ENCODE results near the gene POLR3H.
A peak's percentile ranks its signal among the peaks of the same experiment; 100 is the strongest.

POLR3H gene

GRCh38 chr22:41530890-41531714, 13.2 kb downstream of the POLR3H start:
- no peaks in the 10 kb centered on the region for H3K27me3 Mint-ChIP-seq (ENCODE audit: low read depth)
- H3K27ac Mint-ChIP-seq: peak overlapping the region; percentile 22 to 84 (median 68)
- no peak overlapping the region for H3K4me3 Mint-ChIP-seq
- no peaks in the 10 kb centered on the region for H3K9me3 Mint-ChIP-seq
- H3K36me3 Mint-ChIP-seq (ENCODE audit: low read depth): peaks cover 34% of the 10 kb centered on the region
- no peaks in the 10 kb centered on the region for H3K4me1 Mint-ChIP-seq
- no peak for TF ChIP-seq CTCF (IDR thresholded peaks at IDR 0.05; ENCODE audit: unreplicated experiment in 3 of 3)

GRCh38 chr22:41528938-41529561, 15.2 kb downstream of the POLR3H start:
- H3K9me3 Mint-ChIP-seq: no peaks in the 10 kb centered on the region
- peaks cover 36% of the 10 kb centered on the region for H3K36me3 Mint-ChIP-seq (ENCODE audit: low read depth)
- H3K27ac Mint-ChIP-seq: peak overlapping the region in 2 of 3 experiments; percentile 4 to 21
- TF ChIP-seq CTCF (IDR thresholded peaks at IDR 0.05; ENCODE audit: unreplicated experiment in 3 of 3): no peak
- no peaks in the 10 kb centered on the region for H3K27me3 Mint-ChIP-seq (ENCODE audit: low read depth)
- H3K4me3 Mint-ChIP-seq: no peak overlapping the region
- H3K4me1 Mint-ChIP-seq: no peaks in the 10 kb centered on the region

- Mint-ChIP-seq H3K4me3 (no peak overlapping the region), H3K4me1 (no peaks in the 10 kb centered on the region), H3K9me3 (no peaks in the 10 kb centered on the region), H3K36me3 (ENCODE audit: low read depth) (peaks cover 34% of the 10 kb centered on the region), H3K27ac (peak overlapping the region in 2 of 3 experiments; percentile 4 to 21), H3K27me3 (ENCODE audit: low read depth) (no peaks in the 10 kb centered on the region)
- TF ChIP-seq CTCF (IDR thresholded peaks at IDR 0.05; ENCODE audit: unreplicated experiment in 3 of 3): no peak
Observed at GRCh38 chr22:41528132-41528766, 16.0 kb downstream of the POLR3H start.

GRCh38 chr22:41526830-41527799, 17.2 kb downstream of the POLR3H start:
- TF ChIP-seq CTCF (IDR thresholded peaks at IDR 0.05; ENCODE audit: unreplicated experiment in 3 of 3): peak; percentile 50 to 61 (median 56)
- H3K9me3 Mint-ChIP-seq: no peaks in the 10 kb centered on the region
- H3K27me3 Mint-ChIP-seq (ENCODE audit: low read depth): no peaks in the 10 kb centered on the region
- no peaks in the 10 kb centered on the region for H3K4me1 Mint-ChIP-seq
- H3K36me3 Mint-ChIP-seq (ENCODE audit: low read depth): peaks cover 33% of the 10 kb centered on the region
- H3K27ac Mint-ChIP-seq: no peak overlapping the region
- H3K4me3 Mint-ChIP-seq: no peak overlapping the region

- Mint-ChIP-seq H3K36me3 (ENCODE audit: low read depth) (peaks cover 33% of the 10 kb centered on the region), H3K27me3 (ENCODE audit: low read depth) (no peaks in the 10 kb centered on the region), H3K9me3 (no peaks in the 10 kb centered on the region), H3K4me1 (no peaks in the 10 kb centered on the region), H3K27ac (no peak overlapping the region), H3K4me3 (no peak overlapping the region)
- no peak for TF ChIP-seq CTCF (IDR thresholded peaks at IDR 0.05; ENCODE audit: unreplicated experiment in 3 of 3)
Observed at GRCh38 chr22:41526226-41526829, 17.9 kb downstream of the POLR3H start.

Measured in nephron (organoid).